Measurements from ENCODE around the gene CDCA7.

DNA sequence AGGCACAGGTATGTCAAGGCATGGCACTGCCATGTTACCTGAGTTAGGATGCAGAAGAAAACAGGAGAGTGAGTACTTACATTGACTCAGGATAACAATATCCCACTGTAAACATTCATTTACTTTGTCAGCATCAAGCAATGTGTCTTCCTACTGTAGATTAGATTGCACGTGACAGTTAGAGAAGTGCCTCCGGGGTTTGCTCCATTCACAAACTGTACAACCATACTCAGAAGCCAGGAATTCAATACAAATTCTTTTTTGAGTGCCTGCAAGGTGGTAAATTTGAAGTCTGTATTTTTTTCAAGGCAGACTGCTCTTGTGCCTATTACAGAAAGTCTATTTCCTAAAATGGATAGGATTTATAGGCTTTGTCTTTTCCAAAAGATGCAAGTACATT is 34.1 kb downstream of the CDCA7 start:
- TF ChIP-seq, protein P1, sequence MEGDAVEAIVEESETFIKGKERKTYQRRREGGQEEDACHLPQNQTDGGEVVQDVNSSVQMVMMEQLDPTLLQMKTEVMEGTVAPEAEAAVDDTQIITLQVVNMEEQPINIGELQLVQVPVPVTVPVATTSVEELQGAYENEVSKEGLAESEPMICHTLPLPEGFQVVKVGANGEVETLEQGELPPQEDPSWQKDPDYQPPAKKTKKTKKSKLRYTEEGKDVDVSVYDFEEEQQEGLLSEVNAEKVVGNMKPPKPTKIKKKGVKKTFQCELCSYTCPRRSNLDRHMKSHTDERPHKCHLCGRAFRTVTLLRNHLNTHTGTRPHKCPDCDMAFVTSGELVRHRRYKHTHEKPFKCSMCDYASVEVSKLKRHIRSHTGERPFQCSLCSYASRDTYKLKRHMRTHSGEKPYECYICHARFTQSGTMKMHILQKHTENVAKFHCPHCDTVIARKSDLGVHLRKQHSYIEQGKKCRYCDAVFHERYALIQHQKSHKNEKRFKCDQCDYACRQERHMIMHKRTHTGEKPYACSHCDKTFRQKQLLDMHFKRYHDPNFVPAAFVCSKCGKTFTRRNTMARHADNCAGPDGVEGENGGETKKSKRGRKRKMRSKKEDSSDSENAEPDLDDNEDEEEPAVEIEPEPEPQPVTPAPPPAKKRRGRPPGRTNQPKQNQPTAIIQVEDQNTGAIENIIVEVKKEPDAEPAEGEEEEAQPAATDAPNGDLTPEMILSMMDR (IDR thresholded peaks at IDR 0.05) = no peak
- no peak for TF ChIP-seq POLR2A (IDR thresholded peaks at IDR 0.05)
